HG03097 (cell line): ENCODE data around the gene MORN5.

Experiments
- ATAC-seq: cut with Tn5 transposase; IDR thresholded peaks from one replicate; pipeline ENCODE4 v1.9.1; 2021; ENCODE audit not compliant: unreplicated experiment, low FRiP score

The MORN5 gene

GRCh38 chr9:122212473-122213004, 52.8 kb downstream of the MORN5 start:
- no peak for ATAC-seq

- no peak for ATAC-seq
These were observed 53.4 kb downstream of the MORN5 start for GRCh38 chr9:122213102-122213588.

GRCh38 chr9:122213589-122214413, 54.1 kb downstream of the MORN5 start:
- no peak for ATAC-seq

- ATAC-seq: no peak
These were observed 54.8 kb downstream of the MORN5 start for GRCh38 chr9:122214507-122214906.

GRCh38 chr9:122215663-122216062, 56.0 kb downstream of the MORN5 start:
- no peak for ATAC-seq

GRCh38 chr9:122216138-122216797, 56.6 kb downstream of the MORN5 start:
- ATAC-seq: no peak

- no peak for ATAC-seq
These were observed 57.2 kb downstream of the MORN5 start for GRCh38 chr9:122216798-122217418.

GRCh38 chr9:122217640-122218039, 57.9 kb downstream of the MORN5 start:
- ATAC-seq: no peak

GRCh38 chr9:122218071-122218934, 58.6 kb downstream of the MORN5 start:
- no peak for ATAC-seq

- no peak for ATAC-seq
These were observed 59.5 kb downstream of the MORN5 start for GRCh38 chr9:122218935-122219855.

- ATAC-seq: no peak
These were observed 60.4 kb downstream of the MORN5 start for GRCh38 chr9:122219856-122220672.

- ATAC-seq: no peak
These were observed 61.0 kb downstream of the MORN5 start for GRCh38 chr9:122220673-122221182.

GRCh38 chr9:122221183-122221811, 61.6 kb downstream of the MORN5 start:
- ATAC-seq: no peak

GRCh38 chr9:122222791-122223190, 63.1 kb downstream of the MORN5 start:
- no peak for ATAC-seq

GRCh38 chr9:122223435-122223834, 63.7 kb downstream of the MORN5 start:
- ATAC-seq: no peak

- ATAC-seq: no peak
These were observed 65.8 kb downstream of the MORN5 start for GRCh38 chr9:122225312-122226141.
